Stimulated activated CD8-positive, alpha-beta memory T cell treated with anti-CD3 and anti-CD28 coated beads, Interleukin-15, amount 100 ng/mL, for 4 hours (primary cell): ENCODE results near the gene VMO1.
A peak's percentile ranks its signal among the peaks of the same experiment; 100 is the strongest.
"Not testable (repeated sequence)": the region's sequence is repeated elsewhere in the genome, so short reads cannot be mapped to it uniquely, and the experiment has no call there.

Experiments
- DNase-seq, 2 donors: peaks; one replicate each; pipeline ENCODE4 v3.0.0-alpha.2; 2020; ENCODE audit warnings: low read depth in 2 of 2

VMO1 gene, protein sequence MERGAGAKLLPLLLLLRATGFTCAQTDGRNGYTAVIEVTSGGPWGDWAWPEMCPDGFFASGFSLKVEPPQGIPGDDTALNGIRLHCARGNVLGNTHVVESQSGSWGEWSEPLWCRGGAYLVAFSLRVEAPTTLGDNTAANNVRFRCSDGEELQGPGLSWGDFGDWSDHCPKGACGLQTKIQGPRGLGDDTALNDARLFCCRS

DNA sequence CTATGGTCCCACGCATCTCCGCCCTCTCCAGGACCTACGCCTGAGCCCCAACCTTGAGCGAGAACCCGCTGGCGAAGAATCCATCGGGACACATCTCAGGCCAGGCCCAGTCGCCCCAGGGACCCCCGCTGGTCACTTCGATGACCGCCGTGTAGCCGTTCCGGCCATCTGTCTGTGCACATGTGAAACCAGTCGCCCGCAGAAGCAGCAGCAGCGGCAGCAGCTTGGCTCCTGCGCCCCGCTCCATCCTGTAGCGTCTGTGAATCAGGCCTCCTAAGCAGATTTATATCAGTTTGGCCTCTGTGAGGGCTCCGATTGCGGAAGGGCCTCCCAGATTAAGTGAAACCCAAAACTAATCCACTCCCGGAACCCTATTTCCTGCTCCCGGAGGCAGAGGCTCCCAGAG is at the start of gene VMO1:
Gene VMO1 (minus strand): TSS at position 259 of the 406 bp plus-strand sequence. CDS start 12 bp downstream, at position 247.
- DNase-seq = no peak

DNA sequence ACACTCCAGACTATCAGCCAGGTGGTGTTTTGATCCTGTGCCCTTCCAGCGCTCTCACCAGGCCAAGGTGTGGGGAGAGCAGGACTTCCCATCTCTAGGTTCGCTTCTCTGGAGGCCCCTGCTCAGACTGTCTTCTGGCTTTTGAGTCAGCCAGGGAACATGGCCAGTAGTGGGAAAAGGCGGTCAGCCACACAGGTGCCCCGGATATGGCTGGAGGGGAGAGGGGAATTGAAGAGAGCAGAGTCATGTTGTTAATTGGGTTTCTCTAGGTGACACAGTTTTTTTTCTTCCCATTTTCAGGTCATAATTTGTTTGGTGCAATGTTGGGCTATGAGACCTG is 48.5 kb upstream of the VMO1 start:
- no peak for DNase-seq

GRCh38 chr17:4833941-4834680 is 47.9 kb upstream of the VMO1 start:
- DNase-seq = no peak

DNA sequence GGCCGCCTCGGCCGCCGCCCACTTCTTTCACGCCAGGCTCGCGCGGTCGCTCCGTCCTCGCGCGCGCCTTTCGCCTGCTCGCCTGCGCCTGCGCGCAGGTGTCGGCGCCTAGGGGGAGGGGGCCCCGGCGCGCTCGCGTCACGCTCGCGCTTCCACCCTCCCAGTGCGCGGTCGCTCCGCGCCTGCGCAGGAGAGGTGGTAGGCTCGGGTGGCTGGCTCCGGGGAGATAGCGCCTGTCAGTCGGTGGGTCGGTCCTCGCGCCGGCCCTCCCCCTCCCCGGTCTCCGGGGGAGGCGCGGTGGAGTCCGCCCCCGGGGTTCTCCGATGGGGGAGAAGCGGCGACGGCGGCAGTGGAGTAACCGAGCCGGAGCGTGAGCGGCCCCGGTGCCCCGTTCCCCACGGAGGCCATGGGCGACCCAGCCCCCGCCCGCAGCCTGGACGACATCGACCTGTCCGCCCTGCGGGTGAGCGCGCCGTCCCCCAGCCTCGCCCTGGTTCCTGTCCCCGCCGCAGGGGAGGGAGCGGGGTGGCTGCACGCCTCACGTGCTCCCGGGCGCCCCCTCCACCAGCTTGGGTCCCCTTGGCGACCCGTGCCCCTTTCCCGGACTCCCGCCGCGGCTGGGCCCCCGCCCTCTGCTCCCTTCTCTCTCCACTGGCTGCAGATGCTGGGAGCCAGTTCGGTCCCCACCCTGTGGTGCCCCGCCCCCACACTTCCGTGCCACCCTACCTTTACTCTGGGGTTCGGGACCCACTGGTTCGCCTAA is 47.2 kb upstream of the VMO1 start, which contains the start of gene MINK1:
Gene MINK1 (plus strand): TSS at position 163 of the 763 bp plus-strand sequence. CDS start 244 bp downstream, at position 407.
- DNase-seq = peak; percentile 78 to 84

- DNase-seq = not testable (repeated sequence)
Observed at GRCh38 chr17:4832829-4833177, 46.6 kb upstream of the VMO1 start.

DNA sequence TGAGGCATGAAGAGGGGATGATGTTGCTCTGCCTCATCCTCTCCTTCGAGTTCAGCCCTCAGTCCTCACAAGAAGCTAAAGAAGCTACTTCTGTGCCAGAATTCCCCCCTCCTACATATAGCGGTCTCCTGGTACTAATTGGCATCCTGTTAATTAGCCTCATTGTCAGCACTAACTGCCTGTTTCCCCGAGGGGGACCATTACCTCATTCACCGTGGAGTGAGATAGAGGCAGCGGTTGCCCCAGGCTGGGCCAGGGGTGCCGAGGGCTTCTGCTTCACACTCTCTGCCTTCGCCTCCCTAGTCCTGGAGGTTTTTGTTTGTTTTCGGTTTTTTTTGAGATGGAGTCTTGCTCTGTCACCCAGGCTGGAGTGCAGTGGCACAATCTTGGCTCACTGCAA is 41.2 kb upstream of the VMO1 start:
- no peak for DNase-seq

- DNase-seq = no peak
Observed at GRCh38 chr17:4823373-4824089, 37.4 kb upstream of the VMO1 start.

GRCh38 chr17:4822835-4823234 is 36.7 kb upstream of the VMO1 start:
- DNase-seq = no peak

DNA sequence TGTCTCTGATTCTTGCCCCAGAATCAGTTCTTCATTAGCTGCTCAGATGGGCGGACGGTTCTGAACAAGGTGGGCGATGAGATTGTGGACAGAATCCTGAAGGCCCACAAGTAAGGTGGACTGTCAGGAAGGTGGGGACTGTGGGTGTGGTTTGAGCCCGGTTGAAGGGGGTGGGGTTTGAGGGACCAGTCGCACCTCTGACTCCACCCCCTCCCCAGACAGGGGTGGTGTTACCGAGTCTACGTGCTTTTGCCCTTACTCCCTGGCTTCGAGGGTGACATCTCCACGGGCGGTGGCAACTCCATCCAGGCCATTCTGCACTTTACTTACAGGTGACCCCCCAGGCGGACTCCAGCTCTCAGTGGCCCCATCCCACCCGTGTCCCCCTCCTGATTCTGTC is 32.1 kb upstream of the VMO1 start:
- DNase-seq = no peak

GRCh38 chr17:4816826-4817225 is 30.7 kb upstream of the VMO1 start:
- no peak for DNase-seq

GRCh38 chr17:4815043-4815675 is 29.0 kb upstream of the VMO1 start:
- DNase-seq = no peak

DNA sequence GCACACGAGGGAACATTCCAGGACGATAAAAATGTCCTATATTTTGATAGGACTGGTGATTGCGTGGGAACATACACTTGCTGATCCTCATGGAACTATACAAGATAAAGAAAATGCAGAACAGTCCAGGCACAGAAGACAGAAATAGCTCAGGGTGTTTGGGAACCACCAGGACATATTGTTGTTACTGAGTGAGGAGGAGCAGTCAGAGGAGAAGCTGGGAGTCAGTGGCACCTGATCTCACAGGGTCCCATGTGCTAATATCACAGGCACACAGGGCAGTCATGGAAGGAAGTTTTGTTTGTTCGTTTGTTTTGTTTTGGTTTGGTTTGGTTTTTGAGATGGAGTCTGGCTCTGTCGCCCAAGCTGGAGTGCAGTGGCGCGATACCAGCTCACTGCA is 26.5 kb upstream of the VMO1 start:
- no peak for DNase-seq

GRCh38 chr17:4811471-4811870 is 25.3 kb upstream of the VMO1 start:
- no peak for DNase-seq

GRCh38 chr17:4810696-4811290 is 24.6 kb upstream of the VMO1 start:
- DNase-seq = no peak

DNA sequence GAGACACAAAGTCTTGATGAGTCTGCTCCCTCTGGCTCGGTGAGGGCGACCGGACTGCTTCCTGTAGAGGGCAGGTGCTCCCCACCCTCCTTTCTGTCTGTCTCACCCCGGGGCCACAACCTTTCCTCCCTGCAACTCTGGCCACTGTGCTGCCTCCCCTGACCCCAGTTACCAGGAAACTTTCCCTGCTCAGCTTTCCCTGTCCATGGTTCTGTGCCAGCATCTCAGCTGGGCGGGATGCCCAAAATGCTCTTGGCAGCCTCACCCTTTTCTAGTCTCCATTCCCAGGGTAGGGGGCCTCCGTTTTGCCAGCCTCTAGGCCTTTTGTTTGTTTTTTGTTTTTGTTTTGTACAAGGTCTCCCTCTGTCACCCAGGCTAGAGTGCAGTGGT is 22.2 kb upstream of the VMO1 start:
- no peak for DNase-seq

- no peak for DNase-seq
Observed at GRCh38 chr17:4807605-4808377, 21.6 kb upstream of the VMO1 start.

GRCh38 chr17:4806777-4807604 is 20.8 kb upstream of the VMO1 start, which contains the start of gene PLD2:
TSS of gene PLD2 (plus strand) at chr17:4807152. CDS start at chr17:4807773, 621 bp downstream.
- peak; percentile 68 to 74 for DNase-seq

- DNase-seq = no peak
Observed at GRCh38 chr17:4806456-4806776, 20.3 kb upstream of the VMO1 start.

DNA sequence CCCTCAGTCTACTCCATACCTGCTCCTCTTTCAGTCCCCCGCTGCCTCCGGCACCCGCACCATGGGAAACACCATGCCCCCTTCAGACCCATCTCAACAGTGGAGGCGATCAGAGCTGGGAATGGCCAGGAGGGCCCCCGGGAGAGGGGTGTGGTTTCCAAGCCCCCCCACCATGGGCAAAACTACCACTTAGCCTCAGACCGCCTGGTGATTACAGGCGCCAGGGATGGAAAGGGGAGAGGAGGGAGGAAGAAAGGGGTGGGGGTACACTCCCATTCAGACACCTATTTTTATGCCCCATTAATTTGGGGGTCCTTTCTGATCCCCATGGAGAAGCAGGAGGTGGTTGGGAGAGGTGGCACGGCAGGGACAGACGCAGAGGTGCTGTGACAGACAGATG is 16.1 kb upstream of the VMO1 start, which contains the start of gene C17orf114:
Gene C17orf114 (minus strand): TSS at position 101 of the 400 bp plus-strand sequence.
- no peak for DNase-seq
